SU-DHL-6 (cell line): ENCODE results near the gene GCH1.

Experiments used
- H2AFZ ChIP-seq: fragments of 200-600 bp; sonication (generic); 2 replicates; pipeline ENCODE4 v1.6.1; 2014; ENCODE audit warnings: low read depth, mild to moderate bottlenecking, moderate library complexity, mixed read lengths, antibody characterized with exemption, low read length; ENCODE audit not compliant: severe bottlenecking
- H3F3A ChIP-seq: fragments of 200-600 bp; shearing (Covaris generic); 2 replicates; pipeline ENCODE4 v1.6.0; 2016; ENCODE audit warnings: antibody characterized with exemption, mild to moderate bottlenecking; ENCODE audit not compliant: insufficient read depth
- H3K27ac ChIP-seq: fragments of 200-600 bp; sonication (generic); 2 replicates; pipeline ENCODE4 v1.5.1; 2016; ENCODE audit warnings: low read depth, mild to moderate bottlenecking, low read length, moderate library complexity, mixed read lengths
- H3K27me3 ChIP-seq: fragments of 200-600 bp; sonication (generic), shearing (Covaris generic); 2 replicates; pipeline ENCODE4 v1.6.0; 2014; ENCODE audit warnings: mild to moderate bottlenecking, low read length
- H3K36me3 ChIP-seq: fragments of 200-600 bp; sonication (generic); 2 replicates; pipeline ENCODE4 v1.6.1; 2014; ENCODE audit warnings: mild to moderate bottlenecking, low read length, mixed read lengths
- H3K4me2 ChIP-seq: fragments of 300-600, 200-600 bp; shearing (Covaris generic), sonication (generic); 2 replicates; pipeline ENCODE4 v1.6.0; 2014; ENCODE audit warnings: low read length, low read depth, mild to moderate bottlenecking; ENCODE audit not compliant: poor library complexity, severe bottlenecking
- H3K4me3 ChIP-seq: fragments of 200-600 bp; sonication (generic); 2 replicates; pipeline ENCODE4 v1.5.1; 2014; ENCODE audit warnings: antibody characterized with exemption, low read length, mild to moderate bottlenecking, mixed read lengths; ENCODE audit not compliant: insufficient read depth, poor library complexity, severe bottlenecking
- H3K79me2 ChIP-seq: fragments of 200-600 bp; sonication (generic); 2 replicates; pipeline ENCODE4 v1.6.1; 2014; ENCODE audit warnings: mild to moderate bottlenecking, low read length, moderate library complexity; ENCODE audit not compliant: insufficient read depth
- H3K9ac ChIP-seq: fragments of 200-600 bp; sonication (generic); 2 replicates; pipeline ENCODE4 v1.7.0; 2014; ENCODE audit warnings: mild to moderate bottlenecking, low read length
- H3K9me2 ChIP-seq: fragments of 200-600 bp; sonication (generic); replicated peaks from 2 replicates; pipeline ENCODE4 v1.6.1; 2014; ENCODE audit warnings: low read length; ENCODE audit not compliant: insufficient read depth
- H3K9me3 ChIP-seq: fragments of 200-600 bp; sonication (generic); 2 replicates; pipeline ENCODE4 v1.6.1; 2014; ENCODE audit warnings: low read length, mixed read lengths; ENCODE audit not compliant: insufficient read depth
- H4K20me1 ChIP-seq: fragments of 200-600 bp; sonication (generic); 2 replicates; pipeline ENCODE4 v1.6.1; 2014; ENCODE audit warnings: low read depth, mild to moderate bottlenecking, antibody characterized with exemption, low read length, moderate library complexity, mixed read lengths
- CTCF ChIP-seq: fragments of 200-600 bp; sonication (generic); IDR thresholded peaks from one replicate; pipeline ENCODE4 v1.5.1; 2017; ENCODE audit warnings: antibody characterized with exemption, mild to moderate bottlenecking, low read length, moderate library complexity; ENCODE audit not compliant: insufficient read depth, poor library complexity, severe bottlenecking
- EZH2phosphoT487 ChIP-seq: fragments of 200-600 bp; sonication (generic), shearing (Covaris generic); conservative IDR thresholded peaks from 2 replicates; pipeline ENCODE4 v1.6.1; 2018; ENCODE audit warnings: mild to moderate bottlenecking, antibody characterized with exemption, low read length, moderate library complexity, mixed read lengths

The GCH1 gene

GRCh38 chr14:54944737-54945391, 42.2 kb upstream of the GCH1 start:
- H3K9me2 ChIP-seq, result no peaks in the 10 kb centered on the region
- no peak overlapping the region for H2AFZ ChIP-seq
- no peak overlapping the region for H3K27ac ChIP-seq
- H3K27me3 ChIP-seq, result no peaks in the 10 kb centered on the region
- H3F3A ChIP-seq, result no peaks in the 10 kb centered on the region
- H3K9ac ChIP-seq, result no peak overlapping the region
- TF ChIP-seq EZH2phosphoT487 (no peak), CTCF (no peak)
- H3K9me3 ChIP-seq, result no peaks in the 10 kb centered on the region
- H3K4me3 ChIP-seq, result no peak overlapping the region
- no peak overlapping the region for H3K4me2 ChIP-seq
- H3K36me3 ChIP-seq, result peaks cover 18% of the 10 kb centered on the region
- H3K79me2 ChIP-seq, result no peaks in the 10 kb centered on the region
- no peaks in the 10 kb centered on the region for H4K20me1 ChIP-seq

- Histone ChIP-seq H3K9me3 (no peaks in the 10 kb centered on the region), H3K4me3 (no peak overlapping the region), H3K27ac (no peak overlapping the region), H3K27me3 (no peaks in the 10 kb centered on the region), H3K36me3 (peaks cover 28% of the 10 kb centered on the region), H3F3A (no peaks in the 10 kb centered on the region), H3K79me2 (no peaks in the 10 kb centered on the region), H4K20me1 (no peaks in the 10 kb centered on the region), H3K4me2 (no peak overlapping the region), H2AFZ (no peak overlapping the region), H3K9me2 (no peaks in the 10 kb centered on the region), H3K9ac (no peak overlapping the region)
- TF ChIP-seq CTCF (no peak), EZH2phosphoT487 (no peak)
Measured at GRCh38 chr14:54942913-54943312, 40.3 kb upstream of the GCH1 start.

- no peak overlapping the region for H2AFZ ChIP-seq
- TF ChIP-seq CTCF (no peak), EZH2phosphoT487 (no peak)
Measured at GRCh38 chr14:54936816-54937215, 34.2 kb upstream of the GCH1 start.

More at GRCh38 chr14:54936816-54937215, 34.2 kb upstream of the GCH1 start:
- Histone ChIP-seq H3K9me2 (no peaks in the 10 kb centered on the region), H3F3A (no peaks in the 10 kb centered on the region), H3K4me3 (no peak overlapping the region), H3K9ac (no peak overlapping the region), H3K27me3 (no peaks in the 10 kb centered on the region), H3K4me2 (no peak overlapping the region), H3K36me3 (peaks cover 34% of the 10 kb centered on the region), H4K20me1 (no peaks in the 10 kb centered on the region), H3K9me3 (no peaks in the 10 kb centered on the region), H3K79me2 (no peaks in the 10 kb centered on the region), H3K27ac (no peak overlapping the region)
